Hematopoietic multipotent progenitor cell treated with erythropoietin and hydrocortisone succinate and interleukin-3 and kit ligand, for 6 days (in vitro differentiated cells): ENCODE measurements around the gene HACD1.

Experiments
- DNase-seq: peaks from one replicate; pipeline ENCODE4 v3.0.0-alpha.2; 2015

HACD1 gene

DNA sequence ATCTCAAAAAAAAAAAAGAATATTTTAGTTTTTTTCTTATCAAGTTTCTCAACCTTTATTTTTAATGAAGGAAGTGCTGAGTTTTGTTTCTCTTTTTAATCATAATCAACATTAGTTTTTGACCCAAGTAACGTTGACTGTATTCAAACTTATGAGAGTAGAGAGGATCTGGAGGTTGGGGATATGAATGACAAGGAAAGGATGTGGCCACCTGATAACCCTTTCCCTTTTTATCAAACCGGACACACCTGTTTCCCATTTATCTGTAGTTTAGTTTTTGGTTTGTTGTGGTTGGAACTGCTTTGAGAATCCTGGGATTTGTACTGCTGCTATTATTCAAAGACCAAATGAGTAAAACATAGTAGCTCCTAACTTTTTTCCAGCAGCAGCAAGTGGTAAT is 38.6 kb downstream of the HACD1 start:
- DNase-seq: peak; percentile 89

DNA sequence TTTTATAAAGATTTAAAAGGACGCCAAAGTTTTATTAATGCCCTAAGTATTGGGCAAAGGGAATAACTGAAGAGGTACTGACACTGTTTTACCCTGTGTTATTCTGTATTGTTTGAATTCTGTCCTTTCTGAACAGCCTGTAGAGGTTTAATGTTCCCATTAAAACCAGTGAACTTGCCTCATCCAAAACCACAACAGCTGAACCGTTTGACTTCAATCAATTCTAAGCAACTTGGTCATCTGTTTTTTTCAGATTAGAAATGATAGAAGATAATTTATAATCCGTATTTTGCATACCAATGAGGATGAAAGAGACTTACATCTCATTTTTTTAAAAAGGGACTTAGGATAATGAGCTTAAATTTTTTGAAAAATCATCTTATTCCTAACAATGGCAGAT is 40.4 kb downstream of the HACD1 start:
- peak; percentile 54 for DNase-seq

DNA sequence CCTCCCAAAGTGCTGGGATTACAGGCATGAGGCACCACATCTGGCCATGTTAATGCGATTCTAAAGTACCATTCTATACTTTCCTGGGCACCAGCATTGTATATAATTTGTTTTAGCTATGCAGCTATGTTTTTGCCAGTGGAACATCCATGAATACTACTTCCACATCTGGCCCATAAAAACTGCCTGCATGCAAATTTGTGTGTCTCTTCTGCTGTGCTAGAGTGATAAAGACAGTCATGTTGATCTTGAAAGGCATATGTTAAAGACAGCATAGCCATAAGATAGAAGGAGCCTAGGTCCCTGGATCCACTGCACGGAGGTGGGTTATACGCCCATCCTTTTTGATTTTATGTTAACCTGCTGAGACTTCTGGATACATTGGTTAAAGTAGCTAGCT is 52.3 kb downstream of the HACD1 start:
- DNase-seq: no peak

DNA sequence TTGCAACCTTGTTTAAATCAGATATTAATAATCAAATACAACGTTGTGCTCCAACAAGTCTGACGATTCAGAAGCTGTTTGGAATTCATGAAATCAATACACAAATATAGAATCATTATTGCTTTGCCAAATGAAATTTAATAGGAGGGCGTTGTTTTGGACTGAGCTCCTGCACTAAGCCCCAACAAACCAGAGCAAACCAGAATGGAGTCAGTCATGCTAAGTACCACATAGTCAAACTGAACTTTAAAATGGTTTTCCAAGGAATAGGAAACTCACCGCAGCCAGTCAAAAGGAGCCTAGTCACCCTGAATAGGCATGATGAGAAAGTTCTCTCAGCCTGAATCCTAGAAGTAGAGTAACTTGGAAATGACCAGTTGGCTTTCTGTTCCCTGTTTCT is 53.7 kb downstream of the HACD1 start:
- DNase-seq: no peak

DNA sequence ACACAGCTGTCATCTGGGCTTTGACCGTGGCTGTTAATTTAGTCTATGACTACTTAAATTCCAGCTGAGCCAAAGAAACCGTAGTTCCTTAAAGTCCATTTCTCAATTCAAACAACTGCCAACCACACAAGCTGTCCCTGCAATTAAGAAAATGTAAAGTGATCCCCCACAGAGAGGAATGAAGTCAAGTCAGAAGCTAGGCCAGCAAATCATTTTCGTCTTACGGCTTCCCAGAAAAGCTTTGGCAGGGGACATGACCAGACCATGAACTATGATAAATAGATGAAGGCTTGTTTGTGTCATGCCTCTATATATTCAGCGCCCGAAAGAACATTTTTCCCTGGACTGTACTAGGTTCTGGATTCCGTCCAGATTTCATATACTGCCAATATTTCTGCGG is 54.6 kb downstream of the HACD1 start:
- DNase-seq: no peak

DNA sequence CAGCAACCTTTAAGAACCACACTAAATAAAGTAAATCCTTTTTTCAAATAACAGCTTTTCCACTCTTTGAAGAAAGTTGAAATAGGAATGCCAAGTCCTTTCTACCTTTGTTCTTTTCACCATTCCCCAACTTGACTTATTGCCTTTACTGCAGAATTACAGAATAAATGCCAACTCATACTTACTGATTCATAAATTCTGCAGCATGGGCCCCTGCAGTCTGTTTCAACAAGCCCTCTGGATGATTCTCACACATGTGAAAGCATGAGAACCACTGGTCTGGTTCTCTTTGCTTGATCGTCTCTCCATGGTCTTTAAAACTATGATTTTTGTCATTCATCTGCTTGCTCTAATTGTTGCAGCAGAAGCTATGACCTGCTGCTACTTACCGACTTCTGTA is 56.1 kb downstream of the HACD1 start:
- DNase-seq: no peak

DNA sequence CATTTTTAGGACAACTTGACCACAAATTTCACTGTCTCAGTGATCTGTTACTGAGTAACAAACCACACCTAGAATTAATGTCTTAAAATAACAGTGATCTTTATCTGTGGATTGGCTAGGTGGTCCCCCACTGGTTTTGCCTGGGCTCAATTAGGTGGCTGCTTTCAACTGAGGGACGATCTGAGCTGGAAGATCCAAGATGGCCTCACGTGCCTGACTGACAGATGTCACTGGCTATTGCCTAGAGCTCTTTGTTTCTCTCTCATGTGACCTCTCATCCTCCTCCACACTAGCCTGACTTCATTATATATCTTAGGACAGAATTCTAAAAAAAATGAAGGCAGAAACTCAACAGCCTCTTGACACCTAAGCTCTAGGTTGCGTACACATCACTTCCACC is 59.7 kb downstream of the HACD1 start:
- no peak for DNase-seq

DNA sequence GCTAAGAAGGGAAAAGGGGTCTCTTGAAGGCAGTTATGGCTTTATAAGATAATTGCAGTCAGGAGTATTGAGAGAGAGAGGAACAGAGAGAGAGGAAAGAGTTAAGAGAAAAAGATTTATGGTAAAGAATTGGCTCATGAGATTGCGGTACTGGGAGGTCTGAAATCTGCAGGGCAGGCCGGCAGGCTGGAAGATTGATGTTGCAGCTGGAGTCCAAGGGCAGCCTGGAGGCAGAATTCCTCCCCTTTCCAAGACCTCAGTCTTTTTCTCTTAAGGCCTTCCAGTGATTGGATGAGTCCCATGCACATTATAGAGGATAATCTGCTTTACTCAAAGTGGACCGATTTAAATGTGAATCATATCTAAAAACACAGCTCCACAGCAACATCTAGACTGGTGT is 68.4 kb downstream of the HACD1 start:
- no peak for DNase-seq

DNA sequence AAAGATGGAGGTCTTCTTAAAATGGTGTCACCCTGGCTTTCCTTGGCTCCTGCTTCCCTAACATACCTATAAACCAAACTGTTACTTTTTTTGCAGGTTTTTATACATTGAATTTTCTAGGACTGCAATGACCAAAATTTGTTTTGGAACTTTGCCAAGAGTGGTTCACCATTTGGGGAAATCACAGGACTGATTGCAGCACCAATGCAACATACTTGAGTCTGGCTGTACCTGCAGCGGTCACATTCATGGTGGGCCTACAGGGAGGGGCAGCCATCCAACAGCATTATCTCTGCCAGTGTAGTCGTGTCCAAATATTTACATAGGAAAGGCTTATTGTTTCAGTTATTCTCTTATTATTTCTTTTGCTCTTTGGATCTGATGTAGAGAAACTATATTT is 69.0 kb downstream of the HACD1 start:
- peak; percentile 31 for DNase-seq

DNA sequence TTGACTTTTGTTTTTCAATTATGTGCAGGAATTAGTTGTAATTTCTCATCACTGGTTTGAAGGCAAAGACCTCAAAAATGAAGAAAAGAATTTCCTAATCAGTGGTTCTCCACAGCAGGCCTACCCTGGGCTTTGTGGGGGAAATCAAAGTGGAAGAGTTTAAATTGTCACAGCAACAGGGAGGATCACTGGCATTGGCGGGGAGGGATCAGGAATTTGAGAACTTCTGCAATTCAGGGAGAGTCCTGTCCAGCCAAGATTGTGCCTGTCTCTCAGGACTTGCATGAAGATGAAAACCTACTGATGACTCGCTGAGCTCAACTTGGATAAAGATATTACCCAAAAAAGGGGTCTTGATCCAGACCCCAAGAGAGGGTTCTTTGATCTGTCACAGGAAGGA is 70.1 kb downstream of the HACD1 start:
- no peak for DNase-seq

DNA sequence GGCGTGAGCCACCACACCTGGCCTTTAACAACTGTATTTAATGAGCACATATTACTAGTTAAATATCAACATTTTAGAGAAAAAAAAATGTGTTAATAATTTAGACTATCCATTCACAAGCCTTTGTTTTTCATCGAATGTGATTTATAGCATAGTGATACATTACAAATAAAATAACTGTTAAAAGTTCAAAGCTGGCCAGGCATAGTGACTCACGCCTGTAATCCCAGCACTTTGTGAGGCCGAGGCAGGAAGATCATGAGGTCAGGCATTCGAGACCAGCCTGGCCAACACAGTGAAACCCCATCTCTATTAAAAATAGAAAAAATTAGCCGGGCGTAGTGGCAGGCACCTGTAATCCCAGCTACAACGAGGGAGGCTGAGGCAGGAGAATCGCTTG is 72.7 kb downstream of the HACD1 start:
- no peak for DNase-seq
